ENCODE measurements around the gene GRM5.

The GRM5 gene

GRCh38 chr11:88544656-88545280 lies 521.0 kb downstream of the GRM5 start:
- Histone ChIP-seq H4K20me1 (ENCODE audit: insufficient read depth, low read length) (no peaks in the 10 kb centered on the region), H3K79me2 (ENCODE audit: low read length) (no peaks in the 10 kb centered on the region), H3K27ac (ENCODE audit: low read length) (no peak overlapping the region; the same call in 1 of the 2 replicates), H3K9ac (ENCODE audit: low read length) (no peak overlapping the region), H3K9me3 (ENCODE audit: insufficient read depth, low read length) (no peaks in the 10 kb centered on the region), H3K4me1 (ENCODE audit: low read length) (peaks cover 21% of the 10 kb centered on the region), H3K27me3 (ENCODE audit: low read depth, low read length) (peaks cover 7% of the 10 kb centered on the region; the same call in 1 of the 2 replicates), H3K4me2 (ENCODE audit: low read length) (peak overlapping the region; percentile 19), H3K36me3 (replicated peaks; ENCODE audit: low read depth, low read length) (no peaks in the 10 kb centered on the region), H2AFZ (ENCODE audit: low read depth, low read length) (no peak overlapping the region), H3K4me3 (ENCODE audit: low read length) (no peak overlapping the region)
- no peak for TF ChIP-seq EZH2phosphoT487 (IDR thresholded peaks at IDR 0.05; ENCODE audit: low read depth)
- TF ChIP-seq CTCF (IDR thresholded peaks at IDR 0.05; ENCODE audit: low read depth, low read length): no peak

GRCh38 chr11:88543902-88544655 lies 521.7 kb downstream of the GRM5 start:
- Histone ChIP-seq H3K27me3 (ENCODE audit: low read depth, low read length) (peaks cover 7% of the 10 kb centered on the region; the same call in 1 of the 2 replicates), H3K9ac (ENCODE audit: low read length) (peak overlapping the region; percentile 56), H2AFZ (ENCODE audit: low read depth, low read length) (peak overlapping the region; percentile 93), H3K4me1 (ENCODE audit: low read length) (peaks cover 21% of the 10 kb centered on the region), H3K27ac (ENCODE audit: low read length) (peak overlapping the region; percentile 24), H3K36me3 (replicated peaks; ENCODE audit: low read depth, low read length) (no peaks in the 10 kb centered on the region), H3K4me3 (ENCODE audit: low read length) (peak overlapping the region; percentile 65), H3K79me2 (ENCODE audit: low read length) (no peaks in the 10 kb centered on the region), H3K9me3 (ENCODE audit: insufficient read depth, low read length) (no peaks in the 10 kb centered on the region), H4K20me1 (ENCODE audit: insufficient read depth, low read length) (no peaks in the 10 kb centered on the region), H3K4me2 (ENCODE audit: low read length) (peak overlapping the region; percentile 75)
- TF ChIP-seq EZH2phosphoT487 (IDR thresholded peaks at IDR 0.05; ENCODE audit: low read depth) (no peak), CTCF (IDR thresholded peaks at IDR 0.05; ENCODE audit: low read depth, low read length) (peak; percentile 100)

GRCh38 chr11:88541006-88541405 lies 524.8 kb downstream of the GRM5 start:
- Histone ChIP-seq H3K9ac (ENCODE audit: low read length) (no peak overlapping the region), H3K4me3 (ENCODE audit: low read length) (no peak overlapping the region), H4K20me1 (ENCODE audit: insufficient read depth, low read length) (no peaks in the 10 kb centered on the region), H3K27me3 (ENCODE audit: low read depth, low read length) (no peaks in the 10 kb centered on the region), H2AFZ (ENCODE audit: low read depth, low read length) (no peak overlapping the region), H3K36me3 (replicated peaks; ENCODE audit: low read depth, low read length) (no peaks in the 10 kb centered on the region), H3K4me1 (ENCODE audit: low read length) (peaks cover 27% of the 10 kb centered on the region), H3K79me2 (ENCODE audit: low read length) (no peaks in the 10 kb centered on the region), H3K27ac (ENCODE audit: low read length) (no peak overlapping the region), H3K9me3 (ENCODE audit: insufficient read depth, low read length) (no peaks in the 10 kb centered on the region), H3K4me2 (ENCODE audit: low read length) (no peak overlapping the region)
- no peak for TF ChIP-seq CTCF (IDR thresholded peaks at IDR 0.05; ENCODE audit: low read depth, low read length)
- TF ChIP-seq EZH2phosphoT487 (IDR thresholded peaks at IDR 0.05; ENCODE audit: low read depth): no peak

GRCh38 chr11:88538098-88538497 lies 527.7 kb downstream of the GRM5 start:
- no peaks in the 10 kb centered on the region for H3K36me3 ChIP-seq (replicated peaks; ENCODE audit: low read depth, low read length)
- H3K9ac ChIP-seq (ENCODE audit: low read length): no peak overlapping the region
- H2AFZ ChIP-seq (ENCODE audit: low read depth, low read length): no peak overlapping the region
- peaks cover 14% of the 10 kb centered on the region for H3K4me1 ChIP-seq (ENCODE audit: low read length)
- no peaks in the 10 kb centered on the region for H4K20me1 ChIP-seq (ENCODE audit: insufficient read depth, low read length)
- no peak overlapping the region for H3K4me3 ChIP-seq (ENCODE audit: low read length)
- TF ChIP-seq CTCF (IDR thresholded peaks at IDR 0.05; ENCODE audit: low read depth, low read length): no peak
- no peak for TF ChIP-seq EZH2phosphoT487 (IDR thresholded peaks at IDR 0.05; ENCODE audit: low read depth)
- H3K27me3 ChIP-seq (ENCODE audit: low read depth, low read length): no peaks in the 10 kb centered on the region
- H3K27ac ChIP-seq (ENCODE audit: low read length): no peak overlapping the region
- no peak overlapping the region for H3K4me2 ChIP-seq (ENCODE audit: low read length)
- no peaks in the 10 kb centered on the region for H3K9me3 ChIP-seq (ENCODE audit: insufficient read depth, low read length)
- H3K79me2 ChIP-seq (ENCODE audit: low read length): no peaks in the 10 kb centered on the region
